NCI-H1694 treated with DMSO at 0.1 percent for 48 hours (cell line): ENCODE results near the gene TRIM29.

Experiments
- DNase-seq: peaks from one replicate; lab custom pipeline; 2025; lab: John Stamatoyannopoulos, UW

TRIM29 gene

GRCh38 chr11:120139316-120140069 lies 1.6 kb upstream of the TRIM29 start:
- DNase-seq, result no peak

GRCh38 chr11:120137187-120137610 lies 714 bp downstream of the TRIM29 start:
- no peak for DNase-seq

GRCh38 chr11:120136356-120136755 lies 1.6 kb downstream of the TRIM29 start:
- DNase-seq, result no peak

- no peak for DNase-seq
These were observed 2.1 kb downstream of the TRIM29 start for GRCh38 chr11:120135838-120136237.

- no peak for DNase-seq
These were observed 3.0 kb downstream of the TRIM29 start for GRCh38 chr11:120134931-120135228.

GRCh38 chr11:120134106-120134930 lies 3.6 kb downstream of the TRIM29 start:
- DNase-seq, result no peak

GRCh38 chr11:120133216-120134105 lies 4.5 kb downstream of the TRIM29 start:
- no peak for DNase-seq

- no peak for DNase-seq
These were observed 5.2 kb downstream of the TRIM29 start for GRCh38 chr11:120132645-120133185.

- DNase-seq, result no peak
These were observed 5.8 kb downstream of the TRIM29 start for GRCh38 chr11:120131941-120132644.

GRCh38 chr11:120130991-120131760 lies 6.7 kb downstream of the TRIM29 start:
- DNase-seq, result no peak

- no peak for DNase-seq
These were observed 7.5 kb downstream of the TRIM29 start for GRCh38 chr11:120130176-120130980.

- no peak for DNase-seq
These were observed 8.3 kb downstream of the TRIM29 start for GRCh38 chr11:120129570-120129969.

GRCh38 chr11:120128392-120129119 lies 9.4 kb downstream of the TRIM29 start:
- DNase-seq, result no peak

GRCh38 chr11:120127236-120127635 lies 10.7 kb downstream of the TRIM29 start:
- no peak for DNase-seq

GRCh38 chr11:120126620-120127019 lies 11.3 kb downstream of the TRIM29 start:
- DNase-seq, result no peak

GRCh38 chr11:120125509-120125908 lies 12.4 kb downstream of the TRIM29 start:
- DNase-seq, result no peak

- no peak for DNase-seq
These were observed 12.9 kb downstream of the TRIM29 start for GRCh38 chr11:120125024-120125423.

- no peak for DNase-seq
These were observed 13.6 kb downstream of the TRIM29 start for GRCh38 chr11:120124355-120124754.

GRCh38 chr11:120123946-120124345 lies 14.0 kb downstream of the TRIM29 start:
- no peak for DNase-seq
